HG03378 (cell line): ENCODE measurements around the gene OR4D9.

Experiments used
- ATAC-seq: cut with Tn5 transposase; IDR thresholded peaks from one replicate; pipeline ENCODE4 v1.9.1; 2021; ENCODE audit warnings: mild to moderate bottlenecking, moderate library complexity; ENCODE audit not compliant: unreplicated experiment

OR4D9 gene

GRCh38 chr11:59550368-59550841 is 39.1 kb downstream of the OR4D9 start:
- ATAC-seq: peak; percentile 79

- ATAC-seq: peak; percentile 40
Observed at GRCh38 chr11:59550842-59551658, 39.7 kb downstream of the OR4D9 start.

- ATAC-seq: no peak
Observed at GRCh38 chr11:59551659-59552521, 40.6 kb downstream of the OR4D9 start.

GRCh38 chr11:59552844-59553243 is 41.5 kb downstream of the OR4D9 start:
- no peak for ATAC-seq

- ATAC-seq: no peak
Observed at GRCh38 chr11:59553323-59553722, 42.0 kb downstream of the OR4D9 start.

- no peak for ATAC-seq
Observed at GRCh38 chr11:59555601-59556114, 44.3 kb downstream of the OR4D9 start.

- peak; percentile 34 for ATAC-seq
Observed at GRCh38 chr11:59556115-59556916, 45.0 kb downstream of the OR4D9 start.

- ATAC-seq: peak; percentile 17
Observed at GRCh38 chr11:59556917-59557348, 45.6 kb downstream of the OR4D9 start.

GRCh38 chr11:59558270-59558643 is 46.9 kb downstream of the OR4D9 start:
- no peak for ATAC-seq

GRCh38 chr11:59559886-59560285 is 48.5 kb downstream of the OR4D9 start:
- ATAC-seq: no peak

GRCh38 chr11:59560290-59560701 is 49.0 kb downstream of the OR4D9 start:
- ATAC-seq: no peak

- no peak for ATAC-seq
Observed at GRCh38 chr11:59560702-59561473, 49.5 kb downstream of the OR4D9 start.

- no peak for ATAC-seq
Observed at GRCh38 chr11:59562292-59562691, 51.0 kb downstream of the OR4D9 start.
